HG03378 (cell line): ENCODE data around the gene PRIM1.
A peak's percentile ranks its signal among the peaks of the same experiment; 100 is the strongest.
"Not testable (repeated sequence)": the region's sequence is repeated elsewhere in the genome, so short reads cannot be mapped to it uniquely, and the experiment has no call there.

Source experiments
- ATAC-seq: cut with Tn5 transposase; IDR thresholded peaks from one replicate; pipeline ENCODE4 v1.9.1; 2021; ENCODE audit warnings: mild to moderate bottlenecking, moderate library complexity; ENCODE audit not compliant: unreplicated experiment

Gene PRIM1

DNA sequence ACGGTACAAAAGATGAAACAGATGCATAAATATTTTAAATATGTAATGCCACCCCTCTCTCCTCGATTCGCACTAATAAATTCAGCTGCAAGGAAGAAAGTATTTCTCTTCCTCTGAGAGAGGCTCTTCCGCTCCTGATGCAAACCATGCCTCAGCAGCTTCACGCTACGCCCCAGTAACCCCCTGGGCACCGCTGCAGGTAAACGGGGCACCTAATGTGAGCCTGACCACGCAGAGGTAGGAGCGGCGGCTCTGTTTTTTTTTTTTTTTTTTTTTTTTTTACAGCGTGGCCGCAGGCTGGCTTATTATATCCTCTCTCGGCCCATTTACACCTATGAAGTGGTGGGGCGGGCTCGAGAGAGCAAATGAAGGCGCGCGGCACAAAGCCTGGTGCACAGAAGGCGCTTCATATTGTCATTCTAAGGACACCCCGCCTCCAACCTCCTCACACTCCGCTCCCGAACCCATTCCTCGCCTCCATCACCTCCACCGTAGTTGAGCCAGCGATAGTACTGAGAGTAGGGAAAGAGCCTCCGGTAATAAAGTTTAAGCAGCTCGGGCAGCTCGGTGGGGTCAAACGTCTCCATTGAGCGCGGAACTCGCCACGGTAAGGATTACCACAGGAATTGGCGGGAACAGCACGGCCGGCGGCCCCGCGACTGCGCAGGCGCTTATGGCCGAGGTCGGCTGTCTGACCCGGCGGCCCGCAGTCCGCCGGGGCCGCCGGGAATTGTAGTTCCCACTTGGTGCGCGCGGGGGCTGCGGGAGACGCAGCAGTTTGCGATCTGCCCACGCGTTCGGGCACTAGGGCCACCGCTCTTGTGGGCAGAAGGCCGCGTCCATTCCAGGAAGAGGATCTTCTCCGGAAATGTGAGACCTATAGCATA is at the start of gene PRIM1:
PRIM1 (minus strand) TSS at position 612 of the 887 bp plus-strand sequence; CDS start at position 587, 25 bp downstream.
- peak; percentile 51 for ATAC-seq

DNA sequence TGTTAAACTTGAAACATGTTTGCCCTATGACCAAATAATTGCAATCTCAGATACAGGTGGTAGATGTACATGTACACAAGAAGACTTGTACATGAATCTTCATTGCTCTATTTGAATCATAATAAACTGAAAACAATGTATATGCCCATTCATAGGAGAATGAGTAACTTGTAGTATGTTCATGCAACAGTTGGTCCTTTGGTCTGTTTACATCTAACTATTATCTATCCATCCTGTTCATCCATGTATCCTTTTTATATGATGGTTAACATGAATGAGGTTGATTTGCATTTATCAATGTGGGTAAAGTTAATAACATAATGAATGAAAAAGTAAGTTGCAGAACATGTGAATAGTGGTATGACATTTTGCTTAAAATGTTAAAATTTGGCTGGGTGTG is 48.1 kb upstream of the PRIM1 start:
- no peak for ATAC-seq

DNA sequence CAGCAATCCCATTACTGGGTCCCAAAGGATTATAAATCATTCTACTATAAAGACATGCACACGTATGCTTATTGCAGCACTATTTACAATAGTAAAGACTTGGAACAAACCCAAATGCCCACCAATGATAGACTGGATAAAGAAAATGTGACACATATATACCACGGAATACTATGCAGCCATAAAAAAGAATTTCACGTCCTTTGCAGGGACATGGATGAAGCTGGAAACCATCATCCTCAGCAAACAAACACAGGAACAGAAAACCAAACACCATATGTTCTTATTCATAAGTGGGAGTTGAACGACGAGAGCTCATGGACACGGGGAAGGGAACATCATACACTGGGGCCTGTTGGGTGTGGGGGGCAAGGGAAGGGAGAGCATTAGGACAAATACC is 47.2 kb upstream of the PRIM1 start:
- not testable (repeated sequence) for ATAC-seq

DNA sequence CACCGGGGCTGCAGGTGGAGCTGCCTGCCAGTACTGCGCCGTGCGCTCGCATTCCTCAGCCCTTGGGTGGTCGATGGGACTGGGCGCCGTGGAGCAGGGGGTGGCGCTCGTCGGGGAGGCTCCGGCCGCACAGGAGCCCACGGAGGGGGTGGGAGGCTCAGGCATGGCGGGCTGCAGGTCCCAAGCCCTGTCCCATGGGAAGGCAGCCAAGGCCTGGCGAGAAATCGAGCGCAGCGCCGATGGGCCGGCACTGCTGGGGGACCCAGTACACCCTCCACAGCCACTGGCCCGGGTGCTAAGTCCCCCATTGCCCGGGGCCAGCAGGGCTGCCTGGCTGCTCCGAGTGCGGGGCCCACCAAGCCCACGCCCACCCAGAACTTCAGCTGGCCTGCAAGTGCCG is 43.7 kb upstream of the PRIM1 start:
- ATAC-seq, result not testable (repeated sequence)

DNA sequence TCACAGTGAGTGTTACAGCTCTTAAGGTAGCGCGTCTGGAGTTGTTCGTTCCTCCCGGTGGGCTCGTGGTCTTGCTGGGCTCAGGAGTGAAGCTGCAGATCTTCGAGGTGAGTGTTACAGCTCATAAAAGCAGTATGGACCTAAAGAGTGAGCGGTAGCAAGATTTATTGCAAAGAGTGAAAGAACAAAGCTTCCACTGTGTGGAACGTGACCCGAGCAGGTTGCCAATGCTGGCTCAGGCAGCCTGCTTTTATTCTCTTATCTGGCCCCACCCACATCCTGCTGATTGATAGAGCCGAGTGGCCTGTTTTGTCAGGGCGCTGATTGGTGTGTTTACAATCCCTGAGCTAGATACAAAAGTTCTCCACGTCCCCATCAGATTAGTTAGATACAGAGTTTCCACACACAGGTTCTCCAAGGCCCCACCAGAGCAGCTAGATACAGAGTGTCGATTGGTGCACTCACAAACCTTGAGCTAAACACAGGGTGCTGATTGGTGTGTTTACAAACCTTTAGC is 43.0 kb upstream of the PRIM1 start:
- not testable (repeated sequence) for ATAC-seq

DNA sequence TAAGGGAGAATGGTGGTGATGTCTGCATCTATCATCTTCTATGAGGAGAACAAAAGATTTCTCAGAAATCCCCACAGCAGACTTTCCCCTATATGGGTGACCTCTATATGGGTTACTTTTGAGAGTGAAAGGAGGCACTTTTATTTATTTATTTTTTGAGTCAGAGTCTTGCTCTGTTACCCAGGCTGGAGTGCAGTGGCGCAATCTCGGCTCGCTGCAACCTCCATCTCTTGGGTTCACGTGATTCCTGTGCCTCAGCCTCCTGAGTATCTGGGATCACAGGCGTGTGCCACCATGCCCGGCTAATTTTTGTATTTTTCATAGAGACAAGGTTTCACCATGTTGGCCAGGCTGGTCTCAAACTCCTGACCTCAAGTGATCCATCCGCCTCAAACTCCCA is 41.0 kb upstream of the PRIM1 start:
- ATAC-seq, result not testable (repeated sequence)

DNA sequence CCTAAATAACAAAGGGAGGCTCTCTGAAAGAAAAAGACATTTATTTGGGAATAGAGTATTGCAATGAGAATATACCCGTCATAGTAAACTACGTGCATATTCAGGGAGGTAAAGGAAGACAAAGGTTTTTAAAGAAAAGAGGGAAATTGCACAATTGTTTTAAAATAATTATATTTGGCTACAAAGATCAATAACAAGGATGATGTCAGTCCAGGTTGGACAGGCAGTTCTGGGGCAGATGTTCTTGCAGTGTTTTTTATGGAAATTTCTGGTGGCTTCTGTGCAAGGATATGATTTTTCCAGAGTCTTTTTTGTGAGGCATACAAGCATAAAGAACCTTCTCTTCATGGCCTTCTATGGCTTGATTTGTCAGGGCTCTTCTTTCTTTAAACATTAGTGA is 40.6 kb upstream of the PRIM1 start:
- ATAC-seq, result no peak

DNA sequence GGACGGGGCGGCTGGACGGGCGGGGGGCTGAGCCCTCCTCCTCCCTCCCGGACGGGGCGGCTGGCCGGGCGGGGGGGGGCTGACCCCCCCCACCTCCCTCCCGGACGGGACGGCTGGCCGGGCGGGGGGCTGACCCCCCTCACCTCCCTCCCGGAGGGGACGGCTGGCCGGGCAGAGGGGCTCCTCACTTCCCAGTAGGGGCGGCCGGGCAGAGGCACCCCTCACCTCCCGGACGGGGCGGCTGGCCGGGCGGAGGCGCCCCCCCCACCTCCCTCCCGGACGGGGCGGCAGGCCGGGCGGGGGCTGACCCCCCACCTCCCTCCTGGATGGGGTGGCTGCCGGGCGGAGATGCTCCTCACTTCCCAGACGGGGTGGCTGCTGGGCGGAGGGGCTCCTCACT is 37.3 kb upstream of the PRIM1 start:
- not testable (repeated sequence) for ATAC-seq

DNA sequence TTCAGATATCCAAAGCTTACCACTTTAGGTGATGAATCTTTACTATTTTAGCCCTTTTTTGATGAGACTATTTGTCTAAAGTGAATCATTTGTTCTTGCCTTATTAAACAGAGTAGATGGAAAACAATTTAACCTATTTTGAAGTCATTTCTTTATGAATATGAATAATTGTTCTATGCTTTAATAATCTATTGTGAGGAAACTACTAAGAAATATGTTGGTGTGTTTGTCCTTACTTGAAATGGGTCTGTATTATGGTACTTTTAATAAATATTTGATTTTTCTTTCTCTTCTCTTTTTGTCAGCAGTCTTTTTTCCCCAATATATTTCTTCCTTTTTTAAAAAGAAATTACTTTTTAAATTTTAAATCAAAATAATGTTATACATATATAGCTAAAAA is 35.4 kb upstream of the PRIM1 start:
- ATAC-seq, result no peak

DNA sequence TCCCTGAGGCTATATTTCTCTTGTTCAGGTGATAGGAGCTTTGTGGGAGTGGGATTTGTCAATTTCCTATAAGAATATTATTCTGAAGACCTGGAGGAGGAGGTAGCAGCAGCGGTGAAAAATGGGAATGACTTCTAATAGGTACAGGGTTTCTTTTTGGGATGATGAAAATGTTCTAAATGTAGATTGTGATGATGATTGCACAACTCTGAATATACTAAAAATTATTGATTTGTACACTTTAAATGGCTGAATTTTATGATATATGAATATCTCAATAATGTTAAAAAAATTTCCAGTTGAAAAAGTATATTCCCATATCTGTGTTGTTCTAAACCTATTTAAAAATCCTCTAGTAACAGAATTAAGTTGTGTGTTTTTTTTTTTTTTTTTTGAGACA is 33.8 kb upstream of the PRIM1 start:
- ATAC-seq, result no peak

DNA sequence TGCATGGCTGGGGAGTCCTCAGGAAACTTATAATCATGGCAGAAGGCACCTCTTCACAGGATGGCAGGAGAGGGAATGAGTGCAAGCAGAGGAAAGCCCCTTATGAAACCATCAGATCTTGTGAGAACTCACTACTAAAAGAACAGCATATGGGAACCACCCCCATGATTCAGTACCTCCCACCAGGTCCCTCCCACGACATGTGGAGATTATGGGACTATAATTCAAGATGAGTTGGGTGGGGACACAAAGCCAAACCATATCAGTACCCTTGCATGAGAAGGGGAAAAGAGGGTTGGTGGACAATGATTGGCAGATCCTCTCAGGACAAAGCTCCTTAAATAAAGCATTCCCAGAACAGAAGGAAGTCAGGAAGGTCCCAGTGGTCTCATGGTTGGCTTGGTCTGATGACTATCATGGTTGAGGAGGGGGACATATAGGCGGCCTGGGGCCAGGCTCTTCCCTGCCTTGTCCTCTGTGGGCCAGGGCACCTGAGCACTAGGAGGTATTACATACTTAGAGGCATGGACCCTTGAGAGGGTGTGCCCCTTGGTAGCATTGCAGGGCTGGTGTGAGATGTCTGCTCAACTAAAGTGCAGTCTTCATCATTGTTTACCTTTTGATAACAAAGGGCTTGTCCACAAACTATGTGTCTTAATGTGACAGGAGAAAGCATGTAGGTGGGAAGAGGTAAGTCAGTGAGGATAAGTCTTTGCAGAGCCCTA is 33.2 kb upstream of the PRIM1 start:
- ATAC-seq, result no peak

DNA sequence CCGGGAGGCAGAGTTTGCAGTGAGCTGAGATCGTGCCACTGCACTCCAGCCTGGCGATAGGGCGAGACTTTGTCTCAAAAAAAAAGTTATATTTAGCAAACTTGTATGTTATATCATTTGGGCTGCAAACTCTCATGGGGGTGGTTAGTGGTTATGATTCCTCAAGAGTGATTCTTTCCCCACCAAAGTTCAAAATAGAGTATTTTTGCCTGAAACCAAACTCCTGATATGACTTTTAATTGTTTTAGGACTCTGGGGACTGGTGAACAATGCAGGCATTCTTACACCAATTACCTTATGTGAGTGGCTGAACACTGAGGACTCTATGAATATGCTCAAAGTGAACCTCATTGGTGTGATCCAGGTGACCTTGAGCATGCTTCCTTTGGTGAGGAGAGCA is 29.6 kb upstream of the PRIM1 start:
- no peak for ATAC-seq

DNA sequence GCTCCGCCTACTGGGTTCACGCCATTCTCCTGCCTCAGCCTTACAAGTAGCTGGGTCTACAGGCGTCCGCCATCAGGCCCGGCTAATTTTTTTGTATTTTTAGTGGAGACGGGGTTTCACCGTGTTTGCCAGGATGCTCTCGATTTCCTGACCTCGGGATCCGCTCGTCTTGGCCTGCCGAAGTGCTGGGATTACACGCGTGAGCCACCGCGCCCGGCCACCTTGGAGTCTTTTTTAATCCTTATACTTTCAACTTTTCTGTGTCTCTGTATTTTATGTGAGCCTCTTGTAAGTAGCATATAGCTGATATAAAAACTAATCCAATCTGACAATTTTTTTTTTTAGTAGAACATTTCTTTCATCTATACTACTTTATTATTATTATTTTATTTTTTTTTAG is 26.6 kb upstream of the PRIM1 start:
- no peak for ATAC-seq

DNA sequence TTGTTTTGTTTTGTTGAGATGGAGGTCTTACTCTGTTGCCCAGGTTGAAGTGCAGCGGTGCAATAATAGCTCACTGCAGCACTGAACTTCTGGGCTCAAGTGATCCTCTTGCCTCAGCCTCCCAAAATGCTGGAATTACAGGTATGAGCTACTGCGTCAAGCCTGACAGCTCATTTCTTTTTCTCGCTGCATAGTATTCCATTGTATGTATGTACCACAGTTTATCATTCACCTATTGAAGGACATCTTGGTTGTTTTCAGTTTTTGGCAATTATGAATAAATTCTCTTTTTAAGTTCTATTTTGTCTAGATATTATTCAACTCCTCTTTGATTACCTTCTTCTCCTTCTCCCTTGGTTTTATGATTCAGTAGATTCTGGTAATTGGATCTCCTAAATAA is 24.5 kb upstream of the PRIM1 start:
- no peak for ATAC-seq

DNA sequence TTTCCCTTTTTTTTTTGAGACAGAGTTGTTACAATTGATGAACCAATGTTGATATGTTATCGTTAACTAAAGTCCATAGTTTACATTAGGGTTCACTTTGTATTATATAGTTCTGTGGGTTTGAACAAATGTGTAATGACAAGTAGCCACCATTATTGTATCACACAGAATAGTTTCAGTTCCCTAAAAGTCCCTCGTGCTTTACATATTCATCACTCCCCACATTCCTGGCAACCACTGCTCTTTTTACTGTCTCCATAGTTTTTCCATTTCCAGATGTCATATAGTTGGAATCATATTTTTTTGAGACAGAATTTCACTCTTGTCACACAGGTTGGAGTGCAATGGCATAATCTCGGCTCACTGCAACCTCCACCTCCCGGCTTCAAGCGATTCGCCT is 23.5 kb upstream of the PRIM1 start:
- no peak for ATAC-seq

DNA sequence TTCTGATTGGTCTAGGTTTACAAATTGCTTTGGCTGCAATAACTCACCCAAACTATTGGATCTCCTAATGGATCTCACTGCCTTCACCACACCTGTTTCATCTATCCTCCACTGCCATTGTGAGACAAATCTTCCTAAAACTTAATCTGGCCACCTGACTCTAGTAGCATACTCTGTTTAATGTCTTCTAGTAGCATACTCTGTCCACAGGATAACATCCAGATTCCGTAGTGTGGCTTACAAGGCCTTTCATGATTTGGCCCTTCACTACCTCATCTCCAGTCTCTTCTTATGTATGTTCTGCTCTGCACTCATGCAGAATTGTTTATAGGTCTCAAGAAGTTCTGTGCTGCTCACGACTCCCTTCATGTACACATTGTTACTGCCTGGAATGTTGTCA is 21.0 kb upstream of the PRIM1 start:
- no peak for ATAC-seq

DNA sequence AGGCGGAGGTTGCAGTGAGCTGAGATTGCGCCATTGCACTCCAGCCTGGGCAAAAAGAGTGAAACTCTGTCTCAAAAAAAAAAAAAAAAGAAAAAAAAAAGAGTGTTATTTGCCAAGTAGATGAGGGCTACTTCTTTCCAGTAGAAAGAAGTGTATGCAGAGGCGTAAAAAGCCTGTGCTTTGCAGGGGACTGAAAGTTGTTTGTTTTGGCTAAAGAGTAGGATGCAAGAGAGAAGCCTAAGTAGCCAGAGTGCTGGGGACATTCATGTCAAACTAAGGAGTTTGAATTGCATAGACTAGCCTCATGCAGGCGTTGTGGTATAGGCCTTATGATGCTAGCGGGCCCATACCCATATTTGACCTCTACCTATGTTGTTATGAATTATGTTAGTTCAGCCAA is 20.5 kb upstream of the PRIM1 start:
- ATAC-seq, result no peak

DNA sequence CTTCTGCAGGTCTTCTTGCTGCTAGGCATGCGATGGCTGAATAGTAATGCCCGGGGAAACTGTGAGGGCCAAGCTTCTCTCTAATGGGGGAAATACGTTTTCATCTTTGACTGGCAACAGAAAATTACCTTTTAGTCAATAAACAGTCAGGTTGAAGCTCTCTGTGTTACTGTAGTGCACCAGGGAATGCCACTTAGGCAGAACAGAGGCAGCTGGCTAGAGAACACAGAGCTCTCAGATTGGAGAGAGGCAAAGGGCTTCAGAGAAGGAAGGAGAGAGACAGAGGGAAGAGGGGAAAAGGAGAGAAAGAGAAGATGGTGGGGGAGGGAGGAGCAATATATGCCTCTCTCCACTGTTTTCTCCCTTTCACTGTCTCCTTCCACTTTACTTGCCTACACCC is 17.7 kb upstream of the PRIM1 start:
- no peak for ATAC-seq

DNA sequence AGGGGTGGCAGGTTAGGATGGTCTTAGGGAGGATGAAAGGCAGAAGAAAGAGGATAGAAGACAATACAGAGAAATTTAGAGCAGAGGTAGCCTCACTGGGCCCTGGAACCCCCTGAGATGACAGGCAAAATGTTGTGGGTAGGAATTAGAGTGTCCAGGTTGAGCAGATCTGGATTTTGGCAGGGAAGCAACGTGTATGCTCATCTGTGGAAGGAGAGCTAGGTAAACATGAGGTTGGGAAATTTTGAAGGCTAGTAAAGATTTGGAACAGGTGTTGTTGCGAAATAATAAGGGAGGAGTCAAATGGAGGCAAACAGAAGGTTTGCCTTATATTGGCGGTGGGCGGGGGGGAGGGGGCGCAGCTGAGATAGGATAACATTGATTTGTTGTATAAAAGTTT is 16.3 kb upstream of the PRIM1 start:
- no peak for ATAC-seq

DNA sequence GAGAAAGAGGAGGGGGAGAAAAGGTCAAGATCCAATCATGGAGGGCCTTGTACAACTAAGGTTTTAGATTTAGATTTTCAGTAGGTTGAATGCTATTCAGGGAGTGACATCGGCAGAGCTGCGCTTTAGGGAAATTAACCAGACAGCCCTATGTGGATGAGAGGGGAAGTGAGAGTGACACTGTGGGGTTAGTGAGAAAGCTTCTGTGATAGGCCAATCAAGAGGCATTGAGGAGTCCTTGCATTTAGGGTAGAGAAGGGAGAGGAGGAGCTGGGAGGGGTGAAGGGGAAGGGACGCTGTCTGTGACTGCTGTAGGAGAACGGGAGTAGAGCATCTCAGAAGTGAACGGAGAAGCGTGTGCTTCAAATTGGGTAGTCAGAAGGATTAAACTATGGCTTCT is 14.4 kb upstream of the PRIM1 start:
- ATAC-seq, result peak; percentile 95

DNA sequence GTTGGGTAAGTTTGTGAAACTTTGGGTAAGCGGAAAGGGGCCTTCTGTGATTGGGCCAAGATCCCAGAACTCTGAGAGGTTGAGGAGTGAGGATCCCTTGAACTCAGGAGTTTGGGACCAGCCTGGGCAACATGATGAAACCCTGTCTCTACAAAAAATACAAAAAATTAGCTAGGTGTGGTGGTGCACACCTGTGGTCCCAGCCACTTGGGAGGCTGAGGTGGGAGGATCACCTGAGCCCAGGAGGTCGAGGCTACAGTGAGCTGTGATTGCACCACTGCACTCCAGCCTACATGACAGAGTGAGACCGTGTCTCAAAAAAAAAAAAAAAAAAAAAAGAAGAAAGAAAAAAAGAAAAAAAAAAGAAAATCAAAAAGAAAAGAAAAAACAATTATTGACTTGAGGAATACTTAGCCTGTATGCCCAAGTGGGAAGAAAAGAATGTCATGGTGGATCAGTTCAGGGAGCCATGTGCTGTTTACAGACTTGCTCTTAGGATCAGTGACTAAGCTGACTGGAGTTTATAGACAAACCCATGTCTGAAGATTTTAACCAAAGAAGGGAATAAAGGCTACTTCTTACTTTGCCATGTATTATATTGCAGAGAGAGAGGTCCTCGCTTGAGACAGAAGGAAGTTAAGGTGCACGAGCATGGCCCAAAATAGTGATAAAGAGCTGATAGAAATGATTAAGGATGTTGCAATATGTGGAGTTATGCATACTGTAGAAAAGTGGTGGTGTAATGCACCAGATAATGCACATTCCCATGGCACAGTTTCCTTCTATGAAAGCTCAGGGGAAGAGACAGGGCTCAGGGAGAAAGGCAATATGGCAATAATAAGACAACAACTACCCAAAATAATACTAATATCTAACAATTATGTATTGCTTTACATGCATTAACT is 11.9 kb upstream of the PRIM1 start:
- ATAC-seq, result no peak
